HCT116 (cell line): Measurements from ENCODE around the gene METTL25B. TPM values are rescaled to one million over a fixed set of nuclear protein-coding genes. Genes with fewer than 3 reads are reported as not detected.
A peak's percentile ranks its signal among the peaks of the same experiment; 100 is the strongest.

Experiments used
- ATAC-seq: fragments of 200-7000 bp; cut with Tn5 transposase; 2 replicates; pipeline ENCODE4 v1.9.1; 2020; ENCODE audit warnings: mild to moderate bottlenecking, moderate library complexity
- BruUV-seq: library from RNA; stranded (reverse); fragments of 400-500 nt; replicated peaks from 2 replicates; lab custom pipeline; 2021; lab: Mats Ljungman, UMichigan
- CTCF ChIA-PET: fragments of 300-600 bp; sonication (Branson Sonifier 250); formaldehyde crosslinking; loops from one replicate; lab custom pipeline; 2021; ENCODE audit warnings: antibody characterized with exemption; lab: Charles Lee
- POLR2A ChIA-PET: fragments of 300-600, 350-600 bp; sonication (Branson Sonifier 250); formaldehyde crosslinking; loops from one replicate; lab custom pipeline; 2021; ENCODE audit warnings: antibody characterized with exemption; lab: Charles Lee
- RAD21 ChIA-PET, 2 experiments: fragments of 300-600 bp; sonication (Branson Sonifier 250); formaldehyde crosslinking; loops; one replicate each; lab custom pipeline; 2023; ENCODE audit warnings: low total read pairs in 2 of 2; ENCODE audit not compliant: uncharacterized antibody in 2 of 2, unreplicated experiment in 2 of 2, low non-redundant PET in 1 of 2; lab: Charles Lee
- DNase-seq: peaks from one replicate; pipeline ENCODE4 v3.0.0-alpha.2; 2010; ENCODE audit warnings: low read depth, low spot score
- H2AFZ ChIP-seq: fragments of 200-600 bp; shearing (Covaris generic), sonication (generic); 2 replicates; pipeline ENCODE4 v1.6.1; 2017; ENCODE audit warnings: low read depth, mixed run types, mixed read lengths, antibody characterized with exemption, low read length; ENCODE audit not compliant: poor library complexity, severe bottlenecking
- H3K27ac ChIP-seq: 2 replicates; pipeline ENCODE4 v1.5.1; 2012; ENCODE audit warnings: low read depth, low read length
- H3K27me3 ChIP-seq: fragments of 200-600 bp; sonication (generic); 2 replicates; pipeline ENCODE4 v1.6.1; 2016; ENCODE audit warnings: mixed run types, low read length, mixed read lengths; ENCODE audit not compliant: insufficient read depth
- H3K36me3 ChIP-seq, 2 experiments: fragments of 200-500 bp in 1 of 2; fragments of 200-600 bp in 1 of 2; sonication (Bioruptor generic) in 1 of 2; sonication (generic) in 1 of 2; 2 replicates each; pipeline versions ENCODE4 v1.5.1 to v1.6.1; 2014 to 2016; ENCODE audit warnings: low read length in 2 of 2, inconsistent platforms in 1 of 2, mixed read lengths in 1 of 2, mixed run types in 1 of 2; ENCODE audit not compliant: insufficient read depth in 2 of 2, control insufficient read depth in 1 of 2
- H3K4me1 ChIP-seq, 2 experiments: fragments of 200-600 bp in 1 of 2; sonication (generic) in 1 of 2; 2 replicates each; pipeline versions ENCODE4 v1.5.1 to v1.6.1; 2012 to 2017; ENCODE audit warnings: low read length in 2 of 2, inconsistent platforms in 1 of 2, mild to moderate bottlenecking in 1 of 2, mixed read lengths in 1 of 2, mixed run types in 1 of 2, moderate library complexity in 1 of 2; ENCODE audit not compliant: insufficient read depth in 2 of 2, control insufficient read depth in 1 of 2
- H3K4me2 ChIP-seq: fragments of 200-600 bp; sonication (generic); 2 replicates; pipeline ENCODE4 v1.6.1; 2017; ENCODE audit warnings: mixed run types, low read length, mixed read lengths
- H3K4me3 ChIP-seq, 2 experiments: fragments of 200-600 bp in 1 of 2; sonication (generic) in 1 of 2; replicated peaks in 1 of 2; 2 replicates each; pipeline ENCODE4 v1.5.1; 2011 to 2016; ENCODE audit warnings: low read length in 2 of 2, control low read depth in 1 of 2, low read depth in 1 of 2, mild to moderate bottlenecking in 1 of 2, mixed read lengths in 1 of 2, mixed run types in 1 of 2
- H3K79me2 ChIP-seq: fragments of 200-600 bp; sonication (generic); 2 replicates; pipeline ENCODE4 v1.6.1; 2017; ENCODE audit warnings: mild to moderate bottlenecking, mixed run types, low read length, moderate library complexity, mixed read lengths; ENCODE audit not compliant: insufficient read depth
- H3K9ac ChIP-seq: fragments of 200-600 bp; sonication (generic); 2 replicates; pipeline ENCODE4 v1.6.1; 2016; ENCODE audit warnings: low read length, mixed read lengths
- H3K9me2 ChIP-seq: fragments of 200-600 bp; sonication (generic), shearing (Covaris generic); 2 replicates; pipeline ENCODE4 v1.6.1; 2017; ENCODE audit warnings: mixed run types, mild to moderate bottlenecking, moderate library complexity; ENCODE audit not compliant: insufficient read depth
- H3K9me3 ChIP-seq, 2 experiments: fragments of 200-500 bp in 1 of 2; fragments of 200-600 bp in 1 of 2; sonication (Bioruptor generic) in 1 of 2; sonication (generic) in 1 of 2; 2 replicates each; pipeline ENCODE4 v1.6.1; 2014 to 2017; ENCODE audit warnings: low read length in 2 of 2, mixed read lengths in 2 of 2, inconsistent platforms in 1 of 2, low read depth in 1 of 2, mild to moderate bottlenecking in 1 of 2, mixed run types in 1 of 2, moderate library complexity in 1 of 2; ENCODE audit not compliant: control insufficient read depth in 1 of 2, insufficient read depth in 1 of 2
- H4K20me1 ChIP-seq: fragments of 200-600 bp; sonication (generic), shearing (Covaris generic); 2 replicates; pipeline ENCODE4 v1.6.1; 2017; ENCODE audit warnings: mixed run types, mild to moderate bottlenecking, moderate library complexity; ENCODE audit not compliant: insufficient read depth
- ELF1 ChIP-seq: IDR thresholded peaks from 2 replicates; pipeline ENCODE4 v1.6.1; 2012; ENCODE audit warnings: low read depth, borderline replicate concordance
- POLR2A ChIP-seq: IDR thresholded peaks from 2 replicates; pipeline ENCODE4 v1.7.0; 2011; ENCODE audit warnings: borderline replicate concordance; ENCODE audit not compliant: insufficient read depth, insufficient read length; ENCODE audit errors: extremely low read depth
- POLR2AphosphoS5 ChIP-seq: IDR thresholded peaks from 2 replicates; pipeline ENCODE4 v1.6.1; 2011; ENCODE audit warnings: mild to moderate bottlenecking, low read depth, low read length, moderate library complexity
- ZBTB33 ChIP-seq: IDR thresholded peaks from 2 replicates; pipeline ENCODE4 v1.6.1; 2011; ENCODE audit warnings: mild to moderate bottlenecking, low read length, moderate library complexity; ENCODE audit not compliant: insufficient replicate concordance; ENCODE audit errors: extremely low read depth
- intact Hi-C: fragments of 100-400 bp; cut with micrococcal nuclease; formaldehyde crosslinking; loops from 2 replicates; pipeline ENCODE4 v1.10.0; 2022
- total RNA-seq: library from RNA; stranded (reverse); gene quantifications from one replicate; pipeline ENCODE4 v1.2.1, GENCODE V29; 2021; ENCODE audit not compliant: unreplicated experiment

Gene METTL25B
- total RNA-seq, 1 experiment from 2014 or later = 36.5 TPM

GRCh38 chr1:156705321-156705917, 22.9 kb upstream of the METTL25B start, which contains the start of gene CRABP2:
CRABP2 (minus strand) TSS chr1:156705583; CDS start chr1:156705446, 137 bp downstream.
- H3K36me3 ChIP-seq = peaks cover 7 to 8% of the 10 kb centered on the region in 2 experiments; a peak in 3 of 4 replicates
- H3K27ac ChIP-seq = peak within 1 kb of the TSS; percentile 89
- H3K4me3 ChIP-seq = peak within 1 kb of the TSS; percentile 62 to 63
- peak within 1 kb of the TSS; percentile 80 for H3K9ac ChIP-seq
- intact Hi-C loops = loop anchor here (1.0 kb wide), 1 partner anchor 45 kb away; no protein-coding TSS in a partner anchor
- ChIA-PET RAD21 (interaction anchor here (1.6 to 3.5 kb wide), 6 partner anchors 13 to 21 kb away, joined by 4 to 45 read pairs (median 13); no protein-coding TSS in a partner anchor), CTCF (interaction anchor here (0.8 to 14.7 kb wide), 16 partner anchors 8 to 222 kb away, joined by 3 to 310 read pairs (median 6); partner anchors contain the start of genes ISG20L2, METTL25B, NES and NTRK1), POLR2A (interaction anchor here (0.6 to 6.4 kb wide), 14 partner anchors 9 to 372 kb away, joined by 3 to 87 read pairs (median 5); partner anchors contain the start of genes ISG20L2, MEF2D, METTL25B and MRPL24)
- H3K4me2 ChIP-seq = peak within 1 kb of the TSS; percentile 85
- ATAC-seq (peak; percentile 41), DNase-seq (no peak)
- no peak within 1 kb of the TSS for H2AFZ ChIP-seq
- peaks cover 27% of the 10 kb centered on the region for H3K79me2 ChIP-seq
- no peaks in the 10 kb centered on the region for H3K27me3 ChIP-seq
- H3K9me2 ChIP-seq = no peaks in the 10 kb centered on the region
- H3K9me3 ChIP-seq = no peaks in the 10 kb centered on the region
- BruUV-seq = TSS peak; percentile 67
- TF ChIP-seq ZBTB33 (no peak), POLR2AphosphoS5 (peak; percentile 56; the same call in 1 of the 2 replicates), ELF1 (no peak), POLR2A (peak; percentile 94)
- H4K20me1 ChIP-seq = no peaks in the 10 kb centered on the region
- H3K4me1 ChIP-seq = peaks cover 65 to 80% of the 10 kb centered on the region in 2 experiments
